Astrocyte of the hippocampus (primary cell): Measurements from ENCODE around the gene UCK2.

Experiments used
- DNase-seq: peaks from one replicate; pipeline ENCODE4 v3.0.0; 2011; ENCODE audit warnings: low read depth, low spot score

UCK2 gene

GRCh38 chr1:165937829-165938228 is 110.4 kb downstream of the UCK2 start:
- no peak for DNase-seq

- DNase-seq, result no peak
These were observed 111.4 kb downstream of the UCK2 start for GRCh38 chr1:165938844-165939243.

- no peak for DNase-seq
These were observed 114.1 kb downstream of the UCK2 start for GRCh38 chr1:165941531-165941930.

GRCh38 chr1:165942062-165942461 is 114.6 kb downstream of the UCK2 start:
- no peak for DNase-seq

GRCh38 chr1:165942927-165943597 is 115.6 kb downstream of the UCK2 start:
- no peak for DNase-seq

GRCh38 chr1:165945911-165946310 is 118.5 kb downstream of the UCK2 start:
- no peak for DNase-seq

- DNase-seq, result no peak
These were observed 120.5 kb downstream of the UCK2 start for GRCh38 chr1:165947797-165948455.

GRCh38 chr1:165949335-165950130 is 122.1 kb downstream of the UCK2 start:
- peak; percentile 64 for DNase-seq

GRCh38 chr1:165954940-165955339 is 127.5 kb downstream of the UCK2 start:
- no peak for DNase-seq

- peak; percentile 5 for DNase-seq
These were observed 130.9 kb downstream of the UCK2 start for GRCh38 chr1:165958306-165958705.

- no peak for DNase-seq
These were observed 132.7 kb downstream of the UCK2 start for GRCh38 chr1:165960136-165960535.

GRCh38 chr1:165960881-165961280 is 133.5 kb downstream of the UCK2 start:
- DNase-seq, result no peak
